HepG2 (cell line): ENCODE measurements around the gene SSPN. TPM values are rescaled to one million over a fixed set of nuclear protein-coding genes. Genes with fewer than 3 reads are reported as not detected.

ENCODE experiments used
- ATAC-seq: fragments of 200-7000 bp; cut with Tn5 transposase; 3 replicates; pipeline ENCODE4 v1.9.1; 2020; ENCODE audit warnings: mild to moderate bottlenecking, moderate library complexity
- BruUV-seq: library from RNA; stranded (reverse); fragments of 400-500 nt; replicated peaks from 2 replicates; lab custom pipeline; 2021; lab: Mats Ljungman, UMichigan
- CTCF ChIA-PET: fragments of 300-600 bp; formaldehyde crosslinking; extraction: SDS; loops from one replicate; lab custom pipeline; 2021; ENCODE audit warnings: low total read pairs, inconsistent platforms, low intra/inter-chr PET ratio; lab: Yijun Ruan, JAX
- POLR2A ChIA-PET: fragments of 350-600 bp; sonication (Branson Sonifier 250); formaldehyde crosslinking; loops from one replicate; lab custom pipeline; 2020; ENCODE audit warnings: antibody characterized with exemption, inconsistent platforms; lab: Yijun Ruan, JAX
- DNase-seq: peaks from one replicate; pipeline ENCODE4 v3.0.0-alpha.2; 2015; ENCODE audit warnings: low spot score
- FAIRE-seq: peaks from 3 replicates; lab custom pipeline; 2011; peaks lifted over from hg19 to GRCh38; lab: Jason Lieb, UNC
- H2AFZ ChIP-seq: one replicate; pipeline ENCODE4 v1.6.1; 2011; ENCODE audit warnings: low read length, inconsistent platforms
- H3K27ac ChIP-seq: fragments of 300-600 bp; 3 replicates; pipeline ENCODE4 v1.8.0; 2011; ENCODE audit warnings: mixed run types, mild to moderate bottlenecking, mixed read lengths, low read length, inconsistent platforms; ENCODE audit not compliant: insufficient read depth; ENCODE audit errors: extremely low read length
- H3K27me3 ChIP-seq, 2 experiments: fragments of 200-600 bp in 1 of 2; 2 replicates in 1 of 2; 3 replicates in 1 of 2; pipeline versions ENCODE4 v1.6.0 to v1.8.0; 2011; ENCODE audit warnings: low read length in 2 of 2, mild to moderate bottlenecking in 2 of 2, moderate library complexity in 2 of 2, inconsistent platforms in 1 of 2; ENCODE audit not compliant: insufficient read depth in 2 of 2, control insufficient read depth in 1 of 2
- H3K36me3 ChIP-seq, 2 experiments: fragments of 200-600 bp in 1 of 2; replicated peaks in 1 of 2; 2 replicates in 1 of 2; 3 replicates in 1 of 2; pipeline versions ENCODE4 v1.5.1 to v1.8.0; 2011; ENCODE audit warnings: low read length in 2 of 2, inconsistent platforms in 1 of 2; ENCODE audit not compliant: insufficient read depth in 2 of 2, control insufficient read depth in 1 of 2
- H3K4me1 ChIP-seq: 2 replicates; pipeline ENCODE4 v1.5.1; 2012; ENCODE audit warnings: low read length, inconsistent platforms; ENCODE audit not compliant: insufficient read depth
- H3K4me2 ChIP-seq: 2 replicates; pipeline ENCODE4 v1.6.0; 2011; ENCODE audit warnings: low read depth, low read length, inconsistent platforms
- H3K4me3 ChIP-seq, 3 experiments: fragments of 200-600 bp in 1 of 3; sonication (generic), shearing (Covaris generic) in 1 of 3; replicated peaks in 1 of 3; 2 replicates each; pipeline ENCODE4 v1.5.1; 2011 to 2016; ENCODE audit warnings: low read length in 3 of 3, inconsistent platforms in 2 of 3, low read depth in 2 of 3, mild to moderate bottlenecking in 2 of 3, control low read depth in 1 of 3, mixed read lengths in 1 of 3; ENCODE audit not compliant: insufficient read depth in 1 of 3
- H3K79me2 ChIP-seq: one replicate; pipeline ENCODE4 v1.6.1; 2011; ENCODE audit warnings: low read length, inconsistent platforms; ENCODE audit not compliant: insufficient read depth
- H3K9ac ChIP-seq: 2 replicates; pipeline ENCODE4 v1.6.0; 2011; ENCODE audit warnings: mild to moderate bottlenecking, low read depth, low read length, inconsistent platforms; ENCODE audit not compliant: insufficient read depth
- H3K9me3 ChIP-seq: 2 replicates; pipeline ENCODE4 v1.5.1; 2012; ENCODE audit warnings: mild to moderate bottlenecking, low read length
- H4K20me1 ChIP-seq: 2 replicates; pipeline ENCODE4 v1.6.0; 2011; ENCODE audit warnings: inconsistent platforms, mild to moderate bottlenecking, low read length, moderate library complexity; ENCODE audit not compliant: insufficient read depth
- CBX1 ChIP-seq: IDR thresholded peaks from one replicate; pipeline ENCODE4 v1.6.1; 2016; ENCODE audit warnings: antibody characterized with exemption, low read depth
- GTF3A ChIP-seq: sonication (generic); formaldehyde crosslinking; conservative IDR thresholded peaks from 2 replicates; pipeline ENCODE4 v1.4.0; 2020; ENCODE audit warnings: mild to moderate bottlenecking, missing genetic modification reagents
- HDAC6 ChIP-seq: fragments of 200-600 bp; sonication (generic); IDR thresholded peaks from 2 replicates; pipeline ENCODE4 v1.7.0; 2017; ENCODE audit warnings: mild to moderate bottlenecking, antibody characterized with exemption, low read length, low read depth
- HNRNPL ChIP-seq: fragments of 200-400 bp; formaldehyde crosslinking; IDR thresholded peaks from 2 replicates; pipeline ENCODE4 v1.6.1; 2017; ENCODE audit warnings: mild to moderate bottlenecking, low read depth, low read length
- KDM4B ChIP-seq: sonication (generic); formaldehyde crosslinking; IDR thresholded peaks from 2 replicates; pipeline ENCODE4 v1.4.0; 2020; ENCODE audit warnings: missing genetic modification reagents
- LBX2 ChIP-seq: sonication (generic); formaldehyde crosslinking; IDR thresholded peaks from 2 replicates; pipeline ENCODE4 v1.5.0; 2020; ENCODE audit warnings: missing genetic modification reagents, mild to moderate bottlenecking, borderline replicate concordance
- LCORL ChIP-seq, 2 experiments: fragments of 450-650 bp in 1 of 2; sonication (generic) in 1 of 2; formaldehyde crosslinking in 1 of 2; IDR thresholded peaks; 2 replicates each; pipeline versions ENCODE4 v1.5.0 to v1.6.1; 2017 to 2020; ENCODE audit warnings: antibody characterized with exemption in 1 of 2, missing genetic modification reagents in 1 of 2
- MED1 ChIP-seq: sonication (generic); formaldehyde crosslinking; IDR thresholded peaks from 2 replicates; pipeline ENCODE4 v1.4.0; 2020; ENCODE audit warnings: missing genetic modification reagents
- MXD3 ChIP-seq: IDR thresholded peaks from 2 replicates; pipeline ENCODE4 v1.6.1; 2016; ENCODE audit warnings: mild to moderate bottlenecking, missing biosample characterization, missing genetic modification reagents
- NFIC ChIP-seq: IDR thresholded peaks from 2 replicates; pipeline ENCODE4 v1.6.1; 2012; ENCODE audit warnings: mild to moderate bottlenecking, low read length, inconsistent platforms
- PAXIP1 ChIP-seq: sonication (generic); formaldehyde crosslinking; conservative IDR thresholded peaks from 2 replicates; pipeline ENCODE4 v1.4.0; 2020; ENCODE audit warnings: mild to moderate bottlenecking, missing genetic modification reagents, moderate library complexity
- PLSCR1 ChIP-seq: sonication (generic); formaldehyde crosslinking; IDR thresholded peaks from 2 replicates; pipeline ENCODE4 v1.5.0; 2020; ENCODE audit warnings: missing genetic modification reagents, mild to moderate bottlenecking, borderline replicate concordance
- SALL2 ChIP-seq: sonication (generic); formaldehyde crosslinking; IDR thresholded peaks from 2 replicates; pipeline ENCODE4 v1.8.1; 2023; ENCODE audit warnings: mild to moderate bottlenecking, missing genetic modification reagents, inconsistent platforms
- SIN3A ChIP-seq: IDR thresholded peaks from 2 replicates; pipeline ENCODE4 v1.6.1; 2011; ENCODE audit warnings: low read depth, mild to moderate bottlenecking, control low read depth, low read length, borderline replicate concordance
- SRF ChIP-seq: IDR thresholded peaks from 2 replicates; pipeline ENCODE4 v1.6.1; 2011; ENCODE audit warnings: mild to moderate bottlenecking, low read depth, low read length, moderate library complexity
- TOE1 ChIP-seq: sonication (generic); formaldehyde crosslinking; IDR thresholded peaks from 2 replicates; pipeline ENCODE4 v1.4.0; 2020; ENCODE audit warnings: mild to moderate bottlenecking, missing genetic modification reagents
- ZBTB38 ChIP-seq: sonication (generic); formaldehyde crosslinking; IDR thresholded peaks from 2 replicates; pipeline ENCODE4 v1.5.1; 2020; ENCODE audit warnings: mild to moderate bottlenecking, missing genetic modification reagents
- ZNF576 ChIP-seq: sonication (generic); formaldehyde crosslinking; IDR thresholded peaks from 2 replicates; pipeline ENCODE4 v1.4.0; 2020; ENCODE audit warnings: mild to moderate bottlenecking, missing genetic modification reagents
- ZNF75D ChIP-seq: sonication (generic); formaldehyde crosslinking; IDR thresholded peaks from 2 replicates; pipeline ENCODE4 v1.8.1; 2023; ENCODE audit warnings: missing genetic modification reagents, mild to moderate bottlenecking, borderline replicate concordance
- WGBS: methylation state at CpG from one replicate; pipeline ENCODE4 v1.1.6; 2017; ENCODE audit warnings: low lambda C conversion rate; 5-methylcytosine and 5-hydroxymethylcytosine counted together
- in situ Hi-C: cut with HindIII; loops from 2 replicates; pipeline ENCODE4 v1.10.0; 2017; ENCODE audit warnings: low pct_unique_long_range_greater_than_20kb; ENCODE audit not compliant: extremely low pct_ligation_motif_present
- intact Hi-C: fragments of 100-400 bp; cut with micrococcal nuclease; formaldehyde crosslinking; loops from one replicate; pipeline ENCODE4 v1.10.0; 2022; ENCODE audit not compliant: unreplicated experiment
- polyA plus RNA-seq, 8 experiments: library from polyadenylated mRNA; depleted of rRNA in 3 of 8; stranded (reverse) in 7 of 8; unstranded in 1 of 8; fragments of >200 nt; fragmentation: Illumina TruSeq in 4 of 8; extraction: Trizol in 4 of 8; gene quantifications; 2 replicates each; pipeline versions ENCODE4 v1.2.1 to v1.2.3, GENCODE V29; 2011 to 2016; ENCODE audit warnings: low read depth in 4 of 8, missing spikeins in 1 of 8, mixed read lengths in 1 of 8; ENCODE audit not compliant: insufficient read depth in 1 of 8
- total RNA-seq, 5 experiments: library from RNA; depleted of rRNA; stranded (reverse); fragments of >200 nt; fragmentation: Illumina TruSeq; extraction: Trizol; gene quantifications; 2 replicates each; pipeline ENCODE4 v1.2.3, GENCODE V29; 2016; ENCODE audit warnings: low read depth in 1 of 5

SSPN gene
- total and polyA plus RNA-seq, 2 of the 13 experiments (the other 11 are each of a cell fraction or from before 2014, with no cell fraction given): not detected

- TF ChIP-seq LCORL (IDR thresholded peaks at IDR 0.05) (no peak), LCORL (CRISPR knock-in tag; IDR thresholded peaks at IDR 0.05) (no peak), NFIC (no peak), HDAC6 (no peak), CBX1 (no peak), KDM4B (CRISPR knock-in tag) (no peak), MED1 (CRISPR knock-in tag) (no peak)
Measured at GRCh38 chr12:26283617-26284016, 88.2 kb downstream of the SSPN start (continued).

- in situ Hi-C loops (no loop called here), intact Hi-C loops (no loop called here)
- H3K4me2 ChIP-seq: no peak overlapping the region
- no peaks in the 10 kb centered on the region for H3K9me3 ChIP-seq
- H3K4me3 ChIP-seq: no peak overlapping the region
- no peak overlapping the region for H3K9ac ChIP-seq
- H3K79me2 ChIP-seq: no peaks in the 10 kb centered on the region
- ATAC-seq: no peak
- H2AFZ ChIP-seq: no peak overlapping the region
- H3K27me3 ChIP-seq: peaks cover 0 to 25% of the 10 kb centered on the region in 2 experiments; a peak in 3 of 5 replicates
- H3K36me3 ChIP-seq: no peaks in the 10 kb centered on the region
- FAIRE-seq: no peak
- H4K20me1 ChIP-seq: no peaks in the 10 kb centered on the region
- H3K4me1 ChIP-seq: peaks cover 29% of the 10 kb centered on the region
- BruUV-seq: no TSS peak
- DNase-seq: no peak
- WGBS: 0% methylated on average over 1 of the region's 1 CpG
- ChIA-PET POLR2A (no interaction called here), CTCF (no interaction called here)
- H3K27ac ChIP-seq: no peak overlapping the region
- no peak for TF ChIP-seq SRF
- TF ChIP-seq LBX2 (CRISPR knock-in tag): no peak
- TF ChIP-seq TOE1 (CRISPR knock-in tag): no peak
- no peak for TF ChIP-seq PAXIP1 (CRISPR knock-in tag)
- no peak for TF ChIP-seq ZNF75D (CRISPR knock-in tag)
- no peak for TF ChIP-seq PLSCR1 (CRISPR knock-in tag)
- no peak for TF ChIP-seq ZBTB38 (CRISPR knock-in tag)
- TF ChIP-seq GTF3A (CRISPR knock-in tag): no peak
- TF ChIP-seq MXD3 (CRISPR knock-in tag): no peak
- no peak for TF ChIP-seq HNRNPL
- no peak for TF ChIP-seq ZNF576 (CRISPR knock-in tag)
- no peak for TF ChIP-seq SALL2
- no peak for TF ChIP-seq SIN3A
- no peak for TF ChIP-seq KDM4B (CRISPR knock-in tag)
Measured at GRCh38 chr12:26285401-26285800, 90.0 kb downstream of the SSPN start.
